AG04449 (cell line): ENCODE measurements around the gene HNF4A.

ENCODE experiments used
- CTCF ChIA-PET: fragments of 350-600 bp; formaldehyde crosslinking; extraction: SDS; loops from one replicate; lab custom pipeline; 2021; ENCODE audit warnings: antibody characterized with exemption; lab: Yijun Ruan, JAX
- POLR2A ChIA-PET: fragments of 400-600, 350-600 bp; formaldehyde crosslinking; extraction: SDS; loops from one replicate; lab custom pipeline; 2020; ENCODE audit warnings: antibody characterized with exemption, inconsistent platforms; lab: Yijun Ruan, JAX
- DNase-seq: peaks from one replicate; pipeline ENCODE4 v3.0.0-alpha.2; 2010; ENCODE audit warnings: low read depth, low spot score
- H3K4me3 ChIP-seq: 2 replicates; pipeline ENCODE4 v1.5.1; 2011; ENCODE audit warnings: low read depth, mild to moderate bottlenecking, control low read depth, low read length
- TF ChIP-seq, protein P1 (sequence below): IDR thresholded peaks from one replicate; pipeline ENCODE4 v1.5.1; 2011; ENCODE audit warnings: mild to moderate bottlenecking, moderate library complexity, low read length, control low read depth, inconsistent platforms; ENCODE audit not compliant: insufficient read depth; ENCODE audit errors: missing control alignments

Gene HNF4A

DNA sequence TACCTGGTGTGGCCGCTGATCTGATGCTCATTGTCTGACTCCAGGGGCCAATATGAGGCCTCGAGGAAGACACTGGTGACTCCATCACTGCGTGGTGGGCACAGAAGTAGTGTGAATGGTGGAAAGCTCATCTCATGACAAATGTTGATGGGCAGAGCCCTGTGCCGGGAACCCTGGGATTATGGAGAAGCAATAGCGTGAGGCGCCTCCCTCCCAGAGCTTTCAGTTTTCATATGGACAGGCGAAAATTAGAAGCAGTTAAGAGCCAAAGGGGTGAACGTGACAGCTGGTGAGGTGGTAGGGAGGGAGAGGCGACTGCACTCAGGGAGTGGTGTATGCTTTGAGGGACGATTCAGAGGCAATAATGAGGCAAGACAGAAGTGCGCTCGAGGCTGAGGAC lies 80.9 kb downstream of the HNF4A start:
- CTCF ChIA-PET = interaction anchor here (0.8 to 1.3 kb wide), 2 partner anchors 52 kb away, joined by 3 read pairs; no protein-coding TSS in a partner anchor
- no peak overlapping the region for H3K4me3 ChIP-seq
- TF ChIP-seq, protein P1, sequence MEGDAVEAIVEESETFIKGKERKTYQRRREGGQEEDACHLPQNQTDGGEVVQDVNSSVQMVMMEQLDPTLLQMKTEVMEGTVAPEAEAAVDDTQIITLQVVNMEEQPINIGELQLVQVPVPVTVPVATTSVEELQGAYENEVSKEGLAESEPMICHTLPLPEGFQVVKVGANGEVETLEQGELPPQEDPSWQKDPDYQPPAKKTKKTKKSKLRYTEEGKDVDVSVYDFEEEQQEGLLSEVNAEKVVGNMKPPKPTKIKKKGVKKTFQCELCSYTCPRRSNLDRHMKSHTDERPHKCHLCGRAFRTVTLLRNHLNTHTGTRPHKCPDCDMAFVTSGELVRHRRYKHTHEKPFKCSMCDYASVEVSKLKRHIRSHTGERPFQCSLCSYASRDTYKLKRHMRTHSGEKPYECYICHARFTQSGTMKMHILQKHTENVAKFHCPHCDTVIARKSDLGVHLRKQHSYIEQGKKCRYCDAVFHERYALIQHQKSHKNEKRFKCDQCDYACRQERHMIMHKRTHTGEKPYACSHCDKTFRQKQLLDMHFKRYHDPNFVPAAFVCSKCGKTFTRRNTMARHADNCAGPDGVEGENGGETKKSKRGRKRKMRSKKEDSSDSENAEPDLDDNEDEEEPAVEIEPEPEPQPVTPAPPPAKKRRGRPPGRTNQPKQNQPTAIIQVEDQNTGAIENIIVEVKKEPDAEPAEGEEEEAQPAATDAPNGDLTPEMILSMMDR = no peak
- no peak for DNase-seq
- POLR2A ChIA-PET = no interaction called here

GRCh38 chr20:44437497-44437896 lies 82.0 kb downstream of the HNF4A start:
- no peak for DNase-seq
- TF ChIP-seq, protein P1 = no peak
- POLR2A ChIA-PET = no interaction called here
- no peak overlapping the region for H3K4me3 ChIP-seq
- CTCF ChIA-PET = interaction anchor here (1.3 kb wide), 1 partner anchor 53 kb away, joined by 3 read pairs; no protein-coding TSS in a partner anchor

GRCh38 chr20:44438782-44439181 lies 83.3 kb downstream of the HNF4A start:
- ChIA-PET CTCF (interaction anchor here (1.4 kb wide), 2 partner anchors 18 to 21 kb away, joined by 3 read pairs; no protein-coding TSS in a partner anchor), POLR2A (no interaction called here)
- DNase-seq = no peak
- no peak overlapping the region for H3K4me3 ChIP-seq
- TF ChIP-seq, protein P1 = no peak

GRCh38 chr20:44439318-44439717 lies 83.8 kb downstream of the HNF4A start:
- CTCF ChIA-PET = interaction anchor here (1.4 kb wide), 2 partner anchors 19 to 21 kb away, joined by 3 read pairs; no protein-coding TSS in a partner anchor

DNA sequence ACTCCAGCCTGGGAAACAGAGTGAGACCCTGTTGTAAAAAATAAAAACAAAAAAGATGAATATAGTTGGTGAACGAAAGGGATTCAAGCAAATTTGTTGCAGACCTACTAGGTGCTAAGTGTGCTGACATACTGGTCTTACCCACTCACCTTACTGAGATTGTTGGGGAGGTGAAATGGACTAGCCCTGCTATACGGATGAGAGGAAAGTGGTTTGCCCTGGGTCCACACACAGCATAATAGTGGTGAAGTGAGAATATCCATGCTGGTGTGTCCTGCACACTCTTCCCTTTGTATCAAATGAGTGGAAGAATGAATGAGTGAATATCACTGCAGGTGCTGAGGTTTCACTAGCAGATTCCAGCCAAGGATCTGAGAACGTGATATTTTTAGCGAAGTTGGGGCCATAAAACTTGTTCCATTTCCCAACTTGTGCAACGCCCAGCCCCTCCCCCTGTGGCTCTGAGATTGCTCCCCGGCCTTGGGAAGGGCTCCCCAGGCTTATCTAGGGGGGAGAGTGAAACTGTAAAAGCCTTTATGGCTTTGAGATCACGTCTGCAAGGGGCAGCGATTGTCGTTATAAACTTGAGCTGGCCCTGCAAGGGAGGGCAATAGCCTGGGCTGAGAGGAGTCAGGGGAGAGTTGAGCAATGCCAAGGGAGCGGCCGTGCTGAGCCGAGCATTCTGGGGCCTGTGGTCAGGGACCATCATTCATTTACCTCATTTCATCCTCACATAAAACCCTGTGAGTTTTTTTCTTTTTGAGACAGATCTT lies 87.0 kb downstream of the HNF4A start:
- CTCF ChIA-PET = no interaction called here
- POLR2A ChIA-PET = no interaction called here
- TF ChIP-seq, protein P1 = no peak
- H3K4me3 ChIP-seq = no peak overlapping the region
- no peak for DNase-seq

More at GRCh38 chr20:44439318-44439717, 83.8 kb downstream of the HNF4A start:
- no peak overlapping the region for H3K4me3 ChIP-seq
- POLR2A ChIA-PET = no interaction called here
- TF ChIP-seq, protein P1 = no peak
- DNase-seq = no peak

GRCh38 chr20:44445742-44446710 lies 90.5 kb downstream of the HNF4A start:
- TF ChIP-seq, protein P1 = no peak
- POLR2A ChIA-PET = interaction anchor here (0.6 kb wide), 1 partner anchor 62 kb away, joined by 3 read pairs; no protein-coding TSS in a partner anchor
- H3K4me3 ChIP-seq = no peak overlapping the region
- CTCF ChIA-PET = interaction anchor here (0.9 kb wide), 1 partner anchor 62 kb away, joined by 3 read pairs; no protein-coding TSS in a partner anchor
- no peak for DNase-seq
